Measurements from ENCODE around the gene PBRM1. TPM values are rescaled to one million over a fixed set of nuclear protein-coding genes. Genes with fewer than 3 reads are reported as not detected.
A peak's percentile ranks its signal among the peaks of the same experiment; 100 is the strongest.

PBRM1 gene
- total and polyA plus RNA-seq, 2 of the 8 experiments (the other 6 are each of a cell fraction or from before 2014, with no cell fraction given), result 19.3 to 65.8 TPM

- H3K56ac ChIP-seq (replicated peaks; ENCODE audit: insufficient read length, low read depth, low read length), result no peak overlapping the region
- H2AFZ ChIP-seq (ENCODE audit: low read length), result no peak overlapping the region
- H3K27ac ChIP-seq (ENCODE audit: low read depth, low read length), result no peak overlapping the region
- DNase-seq (ENCODE audit: low read depth in 1 of 2, low spot score in 2 of 2), result no peak
- no peaks in the 10 kb centered on the region for H3K23me2 ChIP-seq (ENCODE audit: low read depth, low read length)
- no peak overlapping the region for H2BK15ac ChIP-seq (ENCODE audit: low read length)
- H3K79me2 ChIP-seq (ENCODE audit: control insufficient read depth in 1 of 2, insufficient read depth in 2 of 2, low read length in 2 of 2), result no peaks in the 10 kb centered on the region
- H3K27me3 ChIP-seq (replicated peaks in 1 of 4; ENCODE audit: control insufficient read depth in 3 of 4, extremely low read depth in 1 of 4, insufficient read depth in 3 of 4, low read length in 3 of 4), result no peaks in the 10 kb centered on the region; a peak in 2 of 7 replicates
- no peak overlapping the region for H2BK20ac ChIP-seq (ENCODE audit: low read length)
- ChIA-PET POLR2A (ENCODE audit: partially characterized antibody) (interaction anchor here (1.1 to 1.7 kb wide), 3 partner anchors 10 to 51 kb away, joined by 3 to 5 read pairs (median 3); no protein-coding TSS in a partner anchor), CTCF (ENCODE audit: partially characterized antibody) (interaction anchor here (0.8 to 3.6 kb wide), 7 partner anchors 14 to 48 kb away, joined by 3 to 11 read pairs (median 4); no protein-coding TSS in a partner anchor)
- H2BK12ac ChIP-seq (ENCODE audit: low read depth, low read length), result no peak overlapping the region
- H2BK5ac ChIP-seq (ENCODE audit: low read depth, low read length), result no peak overlapping the region
- peak overlapping the region; percentile 4; the same call in 1 of the 2 replicates for H4K8ac ChIP-seq (ENCODE audit: extremely low read depth, insufficient read depth, low read length)
- H3K79me1 ChIP-seq (ENCODE audit: low read depth, low read length), result no peaks in the 10 kb centered on the region
- H4K20me1 ChIP-seq (replicated peaks in 1 of 2; ENCODE audit: control insufficient read depth in 1 of 2, insufficient read depth in 2 of 2, low read length in 2 of 2), result peaks cover 0 to 7% of the 10 kb centered on the region in 2 experiments
- H3K36me3 ChIP-seq (ENCODE audit: control insufficient read depth in 2 of 4, insufficient read depth in 4 of 4, low read length in 3 of 4), result peaks cover 4 to 15% (median 12%) of the 10 kb centered on the region in 4 experiments; a peak in 6 of 8 replicates
- H2AK5ac ChIP-seq (ENCODE audit: low read depth, low read length), result no peak overlapping the region
- no peaks in the 10 kb centered on the region for H3K9me3 ChIP-seq (ENCODE audit: insufficient read depth in 2 of 2, low read depth in 1 of 2, low read length in 1 of 2)
- H4K91ac ChIP-seq (replicated peaks; ENCODE audit: insufficient read length, low read length), result no peak overlapping the region
- H3K4me1 ChIP-seq (replicated peaks in 1 of 4; ENCODE audit: control insufficient read depth in 3 of 4, insufficient read depth in 4 of 4, low read length in 3 of 4), result peaks cover 0 to 6% (median under 1%) of the 10 kb centered on the region in 4 experiments; a peak in 3 of 7 replicates
- WGBS, 2 experiments (ENCODE audit: extremely low coverage in 1 of 2, insufficient coverage in 1 of 2, insufficient read length in 1 of 2, insufficient replicate concordance in 2 of 2, low coverage in 1 of 2, low lambda C conversion rate in 2 of 2, missing lambda C conversion rate in 1 of 2), result 88% methylated on average over 16 of the region's 16 CpGs; no CpG with 5 or more reads in 1 of the 2 experiments
- H3K9ac ChIP-seq (replicated peaks in 1 of 4; ENCODE audit: extremely low read depth in 1 of 4, low read depth in 3 of 4, low read length in 3 of 4), result no peak overlapping the region
- H3K23ac ChIP-seq (ENCODE audit: insufficient read length), result no peak overlapping the region
- no peak overlapping the region for H4K5ac ChIP-seq (ENCODE audit: insufficient read length, low read depth, low read length)
- H2BK120ac ChIP-seq (replicated peaks; ENCODE audit: low read depth, low read length), result no peak overlapping the region
- H3K14ac ChIP-seq (ENCODE audit: insufficient read length), result no peak overlapping the region
- no peak overlapping the region for H3K18ac ChIP-seq (ENCODE audit: extremely low read depth, low read length)
- TF ChIP-seq RBBP5 (IDR thresholded peaks at IDR 0.05; ENCODE audit: borderline replicate concordance, low read depth, low read length), result no peak
- no peak for TF ChIP-seq SAP30 (IDR thresholded peaks at IDR 0.05; ENCODE audit: insufficient read depth, insufficient replicate concordance, low read length)
- no peak for TF ChIP-seq HDAC2 (IDR thresholded peaks at IDR 0.05; ENCODE audit: borderline replicate concordance in 1 of 2, low read depth in 2 of 2, low read length in 2 of 2)
- no peak for TF ChIP-seq RFX5 (IDR thresholded peaks at IDR 0.05; ENCODE audit: borderline replicate concordance, low read depth, low read length)
- TF ChIP-seq FOSL1 (IDR thresholded peaks at IDR 0.05; ENCODE audit: insufficient read depth, low read depth, low read length), result no peak
- H3K4me3 ChIP-seq (ENCODE audit: extremely low read depth in 1 of 4, insufficient read depth in 2 of 4, low read depth in 3 of 4, low read length in 4 of 4), result no peak overlapping the region
- FAIRE-seq, result no peak
- no peak overlapping the region for H3K4me2 ChIP-seq (ENCODE audit: insufficient read depth in 1 of 2, low read depth in 2 of 2, low read length in 2 of 2)
- no peak overlapping the region for H3K4ac ChIP-seq (replicated peaks; ENCODE audit: insufficient read length, low read depth, low read length)
Observed at GRCh38 chr3:52495777-52496602, 189.7 kb downstream of the PBRM1 start.

Measured in H1 (cell line).